PC-3 (cell line): ENCODE results near the gene GPX4. TPM values are rescaled to one million over a fixed set of nuclear protein-coding genes. Genes with fewer than 3 reads are reported as not detected.
"Not testable (repeated sequence)": the region's sequence is repeated elsewhere in the genome, so short reads cannot be mapped to it uniquely, and the experiment has no call there.

Source experiments
- ATAC-seq: fragments of 200-7000 bp; cut with Tn5 transposase; 2 replicates; pipeline ENCODE4 v1.9.1; 2020; ENCODE audit warnings: mild to moderate bottlenecking, moderate library complexity
- BruUV-seq: library from RNA; stranded (reverse); fragments of 400-500 nt; replicated peaks from 2 replicates; lab custom pipeline; 2021; lab: Mats Ljungman, UMichigan
- CTCF ChIA-PET: fragments of 300-600 bp; sonication (Branson Sonifier 250); formaldehyde crosslinking; loops from one replicate; lab custom pipeline; 2022; ENCODE audit warnings: antibody characterized with exemption; lab: Charles Lee
- POLR2A ChIA-PET: fragments of 300-600 bp; sonication (Branson Sonifier 250); formaldehyde crosslinking; loops from one replicate; lab custom pipeline; 2022; ENCODE audit warnings: antibody characterized with exemption; ENCODE audit not compliant: unreplicated experiment; lab: Charles Lee
- DNase-seq: peaks from one replicate; pipeline ENCODE4 v3.0.0-alpha.2; 2015
- H2AFZ ChIP-seq: fragments of 300-600 bp; sonication (generic); 2 replicates; pipeline ENCODE4 v1.6.0; 2016; ENCODE audit warnings: antibody characterized with exemption, low read length
- H3F3A ChIP-seq: fragments of 300-600 bp; sonication (generic); one replicate; pipeline ENCODE4 v1.6.0; 2017; ENCODE audit warnings: antibody characterized with exemption, low read length, control low read depth, mild to moderate bottlenecking; ENCODE audit not compliant: unreplicated experiment
- H3K27ac ChIP-seq: fragments of 300-600 bp; sonication (generic); 2 replicates; pipeline ENCODE4 v1.5.1; 2016; ENCODE audit warnings: mild to moderate bottlenecking, low read length
- H3K27me3 ChIP-seq: fragments of 300-600 bp; sonication (generic); 2 replicates; pipeline ENCODE4 v1.6.1; 2016; ENCODE audit warnings: low read length, mixed read lengths
- H3K36me3 ChIP-seq: fragments of 300-600 bp; sonication (generic); 2 replicates; pipeline ENCODE4 v1.6.1; 2016; ENCODE audit warnings: low read depth, mixed run types, low read length, mixed read lengths
- H3K4me1 ChIP-seq: fragments of 300-600 bp; sonication (generic); 2 replicates; pipeline ENCODE4 v1.5.1; 2016; ENCODE audit warnings: low read length; ENCODE audit not compliant: insufficient read depth
- H3K4me2 ChIP-seq: fragments of 300-600 bp; sonication (generic); 2 replicates; pipeline ENCODE4 v1.6.0; 2016; ENCODE audit warnings: low read length
- H3K4me3 ChIP-seq: fragments of 300-600 bp; sonication (generic); 2 replicates; pipeline ENCODE4 v1.5.1; 2016; ENCODE audit warnings: mild to moderate bottlenecking, low read length, mixed read lengths
- H3K79me2 ChIP-seq: fragments of 300-600 bp; sonication (generic); 2 replicates; pipeline ENCODE4 v1.6.1; 2017; ENCODE audit warnings: low read length, mixed read lengths
- H3K9ac ChIP-seq: fragments of 300-600 bp; sonication (generic); 2 replicates; pipeline ENCODE4 v1.6.0; 2016; ENCODE audit warnings: mild to moderate bottlenecking, low read length
- H3K9me2 ChIP-seq: fragments of 300-600 bp; sonication (generic); replicated peaks from 2 replicates; pipeline ENCODE4 v1.6.1; 2016; ENCODE audit warnings: mixed run types, low read length, mixed read lengths
- H3K9me3 ChIP-seq: fragments of 300-600 bp; sonication (generic); 2 replicates; pipeline ENCODE4 v1.6.1; 2016; ENCODE audit warnings: low read length, mixed read lengths
- H4K20me1 ChIP-seq: fragments of 300-600 bp; sonication (generic); 2 replicates; pipeline ENCODE4 v1.6.1; 2016; ENCODE audit warnings: low read length, mixed read lengths
- EZH2 ChIP-seq: fragments of 300-600 bp; sonication (generic); IDR thresholded peaks from one replicate; pipeline ENCODE4 v1.6.1; 2017; ENCODE audit warnings: antibody characterized with exemption, mild to moderate bottlenecking, low read length; ENCODE audit not compliant: unreplicated experiment
- EZH2phosphoT487 ChIP-seq: fragments of 300-600 bp; sonication (generic); IDR thresholded peaks from 2 replicates; pipeline ENCODE4 v1.6.1; 2018; ENCODE audit warnings: mild to moderate bottlenecking, antibody characterized with exemption, low read length, borderline replicate concordance
- intact Hi-C: fragments of 100-400 bp; cut with micrococcal nuclease; formaldehyde crosslinking; loops from 2 replicates; pipeline ENCODE4 v1.9.0; 2023
- total RNA-seq: library from RNA; depleted of rRNA; stranded (reverse); fragments of >200 nt; gene quantifications from 2 replicates; pipeline ENCODE4 v1.2.3, GENCODE V29; 2014
- TF ChIP-seq, protein P1 (sequence below): fragments of 300-600 bp; sonication (generic); conservative IDR thresholded peaks from 2 replicates; pipeline ENCODE4 v1.5.1; 2017; ENCODE audit warnings: antibody characterized with exemption, low read depth, mild to moderate bottlenecking, low read length

The GPX4 gene
- total RNA-seq, 1 experiment from 2014 or later = 644 TPM

DNA sequence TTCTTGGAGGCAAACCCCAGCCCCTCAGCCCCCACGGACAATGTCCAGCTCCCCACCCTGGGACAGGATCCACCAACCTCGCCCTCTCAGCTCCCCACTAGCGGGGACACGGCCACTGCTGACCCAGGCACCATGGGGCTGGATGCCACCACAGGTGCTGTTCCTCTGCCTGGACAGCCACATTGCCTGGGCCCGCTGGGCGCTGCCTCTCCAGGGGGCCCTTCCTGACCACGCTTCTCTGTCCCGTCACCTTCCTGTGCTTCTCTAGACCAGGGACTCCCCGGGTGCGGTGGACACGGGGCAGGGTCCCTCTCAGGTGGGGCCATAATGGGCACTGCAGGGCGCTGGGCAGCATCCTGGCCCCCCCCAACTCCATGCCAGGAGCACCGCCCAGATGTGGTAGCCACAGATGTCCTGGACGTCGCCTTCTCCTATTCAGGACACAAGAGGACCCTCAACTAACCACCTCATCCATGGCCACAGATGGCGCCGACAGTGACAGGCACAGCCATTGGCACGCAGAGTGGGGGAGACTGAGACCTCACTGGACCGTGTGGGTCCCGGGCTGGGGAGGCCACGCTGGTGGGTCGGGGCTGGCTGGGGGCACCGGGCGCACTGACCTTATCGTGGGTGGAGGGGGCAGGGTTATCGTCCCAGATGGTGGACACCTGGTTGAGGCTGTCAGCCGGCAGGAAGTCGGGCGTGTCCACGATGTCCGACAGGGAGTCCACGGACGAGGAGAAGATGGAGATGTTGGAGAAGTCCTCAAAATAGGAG lies 23.4 kb downstream of the GPX4 start:
- no peak overlapping the region for H3K4me3 ChIP-seq
- H3F3A ChIP-seq = no peaks in the 10 kb centered on the region
- BruUV-seq = no TSS peak
- no peak for TF ChIP-seq EZH2phosphoT487
- TF ChIP-seq, protein P1, sequence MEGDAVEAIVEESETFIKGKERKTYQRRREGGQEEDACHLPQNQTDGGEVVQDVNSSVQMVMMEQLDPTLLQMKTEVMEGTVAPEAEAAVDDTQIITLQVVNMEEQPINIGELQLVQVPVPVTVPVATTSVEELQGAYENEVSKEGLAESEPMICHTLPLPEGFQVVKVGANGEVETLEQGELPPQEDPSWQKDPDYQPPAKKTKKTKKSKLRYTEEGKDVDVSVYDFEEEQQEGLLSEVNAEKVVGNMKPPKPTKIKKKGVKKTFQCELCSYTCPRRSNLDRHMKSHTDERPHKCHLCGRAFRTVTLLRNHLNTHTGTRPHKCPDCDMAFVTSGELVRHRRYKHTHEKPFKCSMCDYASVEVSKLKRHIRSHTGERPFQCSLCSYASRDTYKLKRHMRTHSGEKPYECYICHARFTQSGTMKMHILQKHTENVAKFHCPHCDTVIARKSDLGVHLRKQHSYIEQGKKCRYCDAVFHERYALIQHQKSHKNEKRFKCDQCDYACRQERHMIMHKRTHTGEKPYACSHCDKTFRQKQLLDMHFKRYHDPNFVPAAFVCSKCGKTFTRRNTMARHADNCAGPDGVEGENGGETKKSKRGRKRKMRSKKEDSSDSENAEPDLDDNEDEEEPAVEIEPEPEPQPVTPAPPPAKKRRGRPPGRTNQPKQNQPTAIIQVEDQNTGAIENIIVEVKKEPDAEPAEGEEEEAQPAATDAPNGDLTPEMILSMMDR = no peak
- no peak for TF ChIP-seq EZH2
- ATAC-seq (no peak), DNase-seq (no peak)
- no peaks in the 10 kb centered on the region for H3K9me2 ChIP-seq
- H3K27ac ChIP-seq = no peak overlapping the region
- H3K27me3 ChIP-seq = no peaks in the 10 kb centered on the region
- CTCF ChIA-PET = no interaction called here
- H3K4me1 ChIP-seq = no peaks in the 10 kb centered on the region; the same call in 1 of the 2 replicates
- H3K4me2 ChIP-seq = no peak overlapping the region
- POLR2A ChIA-PET = no interaction called here
- no peak overlapping the region for H2AFZ ChIP-seq
- peaks cover 13% of the 10 kb centered on the region for H3K36me3 ChIP-seq
- H4K20me1 ChIP-seq = peaks cover 12% of the 10 kb centered on the region; the same call in 1 of the 2 replicates
- H3K9me3 ChIP-seq = no peaks in the 10 kb centered on the region
- peaks cover 34% of the 10 kb centered on the region for H3K79me2 ChIP-seq
- intact Hi-C loops = no loop called here
- H3K9ac ChIP-seq = no peak overlapping the region

DNA sequence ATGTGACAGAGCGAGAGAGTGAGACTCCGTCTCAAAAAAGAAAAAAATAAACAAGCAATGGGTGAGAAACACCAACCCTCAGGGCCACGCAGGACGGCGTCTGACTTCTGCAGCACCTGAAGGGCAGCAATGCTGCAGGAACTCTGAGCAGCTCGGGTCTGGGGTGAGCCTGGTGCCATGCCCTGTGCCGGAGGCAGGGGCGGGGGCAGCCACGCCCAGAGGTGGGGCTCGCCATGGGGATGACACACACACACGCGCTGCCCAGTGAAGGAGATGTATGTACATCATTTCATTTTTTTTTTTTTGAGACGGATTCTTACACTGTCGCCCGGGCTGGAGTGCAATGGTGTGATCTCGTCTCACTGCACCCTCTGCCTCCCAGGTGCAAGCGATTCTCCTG lies 24.3 kb downstream of the GPX4 start:
- Histone ChIP-seq H3K36me3 (peaks cover 9% of the 10 kb centered on the region), H3K27ac (no peak overlapping the region), H3K4me1 (no peaks in the 10 kb centered on the region; the same call in 1 of the 2 replicates), H3K4me2 (no peak overlapping the region), H2AFZ (no peak overlapping the region), H3K9me3 (no peaks in the 10 kb centered on the region), H4K20me1 (peaks cover 12% of the 10 kb centered on the region), H3K79me2 (peaks cover 43% of the 10 kb centered on the region), H3K4me3 (no peak overlapping the region), H3K9ac (no peak overlapping the region), H3K9me2 (no peaks in the 10 kb centered on the region), H3F3A (no peaks in the 10 kb centered on the region), H3K27me3 (no peaks in the 10 kb centered on the region)
- DNase-seq (no peak), ATAC-seq (no peak)
- intact Hi-C loops = no loop called here
- BruUV-seq = no TSS peak
- POLR2A ChIA-PET = no interaction called here
- TF ChIP-seq EZH2phosphoT487 (no peak), EZH2 (no peak)
- TF ChIP-seq, protein P1 = no peak
- CTCF ChIA-PET = no interaction called here

DNA sequence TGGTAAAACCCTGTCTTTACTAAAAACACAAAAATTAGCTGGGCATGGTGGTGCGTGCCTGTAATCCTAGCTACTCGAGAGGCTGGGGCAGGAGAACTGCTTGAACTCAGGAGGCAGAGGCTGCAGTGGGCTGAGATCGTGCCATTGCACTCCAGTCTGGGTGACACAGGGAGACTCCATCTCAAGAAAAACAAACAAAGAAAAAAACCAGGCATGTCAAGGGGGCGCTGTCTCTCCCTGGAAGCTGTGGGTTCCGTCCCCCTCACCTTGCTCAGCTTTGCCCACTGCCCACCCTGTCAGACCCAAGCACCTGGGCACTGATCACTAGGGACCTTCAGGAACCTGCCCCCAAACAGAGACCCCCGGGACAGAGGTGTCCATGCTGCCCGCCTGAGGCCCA lies 25.3 kb downstream of the GPX4 start:
- ATAC-seq, H3K27me3 ChIP-seq, H2AFZ ChIP-seq, H3K9me3 ChIP-seq, H3K4me1 ChIP-seq, intact Hi-C loops, H3F3A ChIP-seq, H3K9me2 ChIP-seq, H3K4me2 ChIP-seq, H3K9ac ChIP-seq, H3K36me3 ChIP-seq, DNase-seq, H3K4me3 ChIP-seq, H3K27ac ChIP-seq, BruUV-seq, CTCF ChIA-PET: not testable (repeated sequence)
- H3K79me2 ChIP-seq = peaks cover 53% of the 10 kb centered on the region
- POLR2A ChIA-PET = interaction anchor here (0.6 kb wide), 1 partner anchor 25 kb away, joined by 4 read pairs; no protein-coding TSS in a partner anchor
- peaks cover 22% of the 10 kb centered on the region for H4K20me1 ChIP-seq
